Left cardiac atrium (tissue), 4 donors: ENCODE data around the gene PLAU. TPM values are rescaled to one million over a fixed set of nuclear protein-coding genes. Genes with fewer than 3 reads are reported as not detected.

Experiments used
- ATAC-seq, 2 donors: fragments of 200-7000 bp; cut with Tn5 transposase; one replicate each; pipeline ENCODE4 v1.9.1; 2020; ENCODE audit warnings: mild to moderate bottlenecking in 2 of 2, moderate library complexity in 2 of 2
- DNase-seq: peaks from one replicate; pipeline ENCODE4 v3.0.0-alpha.2; 2020
- intact Hi-C, 2 donors: fragments of 100-400 bp; cut with DNase I; formaldehyde crosslinking; loops; one replicate each; pipeline versions ENCODE4 v1.14.1 to v1.15.1; 2022 to 2023
- long read RNA-seq: library from polyadenylated mRNA; unstranded; transcript quantifications from one replicate; pipeline ENCODE4 v2.0.0, GENCODE V29; 2021
- total RNA-seq, 2 donors: library from RNA; stranded (reverse); fragmentation: NEBNext Ultra II Directional; extraction: Animal tissue kit (Norgen Biotek cat#: 25700); gene quantifications; one replicate each; pipeline ENCODE4 v1.2.1, GENCODE V29; 2021
- donor health status: DM: no; HTN: yes; CAD: no.
- donor health status: DM: no; HTN: yes; CAD: no; lungs with severe emphysema.
- donor health status: DM: yes; HTN: yes; CAD: no.
- donor health status: Dilated cardiomyopathy.

The PLAU gene
- 10 to 100 TPM in 1 of 2 donors, 1 to 10 TPM in 1; 9.2 to 20.1 TPM for total RNA-seq
- long read RNA-seq, transcript PLAU-201 (11 exons, 2,321 nt), result major isoform, 22 of 33 reads
- long read RNA-seq, partial matches to known transcripts, result 9 of 33 reads
- long read RNA-seq, other reads (novel, unspliced or antisense), result 2 of 33 reads

DNA sequence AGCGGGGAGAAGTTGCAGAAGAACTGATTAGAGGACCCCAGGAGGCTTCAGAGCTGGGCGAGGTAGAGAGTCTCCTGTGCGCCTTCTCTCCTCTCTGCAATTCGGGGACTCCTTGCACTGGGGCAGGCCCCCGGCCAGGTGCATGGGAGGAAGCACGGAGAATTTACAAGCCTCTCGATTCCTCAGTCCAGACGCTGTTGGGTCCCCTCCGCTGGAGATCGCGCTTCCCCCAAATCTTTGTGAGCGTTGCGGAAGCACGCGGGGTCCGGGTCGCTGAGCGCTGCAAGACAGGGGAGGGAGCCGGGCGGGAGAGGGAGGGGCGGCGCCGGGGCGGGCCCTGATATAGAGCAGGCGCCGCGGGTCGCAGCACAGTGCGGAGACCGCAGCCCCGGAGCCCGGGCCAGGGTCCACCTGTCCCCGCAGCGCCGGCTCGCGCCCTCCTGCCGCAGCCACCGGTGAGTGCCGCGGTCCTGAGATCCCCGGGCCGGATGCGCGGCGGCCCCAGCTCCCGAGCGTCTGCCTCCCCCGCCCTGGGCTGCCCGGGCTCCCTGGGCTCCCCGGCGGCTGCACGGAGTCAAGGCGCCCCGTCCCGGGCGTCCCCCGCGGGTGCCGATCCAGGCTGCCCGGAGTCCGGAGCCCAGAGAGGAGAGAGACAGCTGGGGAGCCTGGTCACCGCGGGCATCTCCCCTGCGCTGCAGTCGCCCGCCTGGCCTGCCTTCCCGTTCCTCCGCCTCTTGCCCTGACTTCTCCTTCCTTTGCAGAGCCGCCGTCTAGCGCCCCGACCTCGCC is at the start of gene PLAU:
TSS of gene PLAU (plus strand) at position 369 of the 789 bp plus-strand sequence. CDS start 424 bp downstream, outside the sequence.
- ATAC-seq, result peak; percentile 55 to 56
- intact Hi-C loops, result no loop called here
- DNase-seq, result peak; percentile 54

DNA sequence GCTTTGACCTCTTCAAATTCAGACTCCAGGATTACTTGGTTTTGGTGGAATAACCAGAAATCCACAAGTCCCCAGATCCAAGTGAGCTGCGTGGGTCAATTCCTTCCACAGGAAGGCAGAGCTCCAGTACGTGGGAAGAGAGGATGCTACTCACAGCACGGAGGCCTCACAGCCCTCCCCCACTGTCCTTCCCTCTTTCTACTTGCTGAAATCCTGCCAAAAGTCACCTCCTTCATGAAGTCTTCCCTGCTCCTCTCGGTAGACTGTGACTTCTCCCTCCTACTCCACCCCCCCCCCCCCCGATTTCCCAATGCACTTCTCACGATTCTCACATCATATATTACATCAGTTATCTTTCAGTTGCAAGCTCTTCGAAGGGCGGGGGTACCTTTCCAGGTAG is 48.9 kb upstream of the PLAU start:
- ATAC-seq (no peak), DNase-seq (no peak)
- intact Hi-C loops, result no loop called here

DNA sequence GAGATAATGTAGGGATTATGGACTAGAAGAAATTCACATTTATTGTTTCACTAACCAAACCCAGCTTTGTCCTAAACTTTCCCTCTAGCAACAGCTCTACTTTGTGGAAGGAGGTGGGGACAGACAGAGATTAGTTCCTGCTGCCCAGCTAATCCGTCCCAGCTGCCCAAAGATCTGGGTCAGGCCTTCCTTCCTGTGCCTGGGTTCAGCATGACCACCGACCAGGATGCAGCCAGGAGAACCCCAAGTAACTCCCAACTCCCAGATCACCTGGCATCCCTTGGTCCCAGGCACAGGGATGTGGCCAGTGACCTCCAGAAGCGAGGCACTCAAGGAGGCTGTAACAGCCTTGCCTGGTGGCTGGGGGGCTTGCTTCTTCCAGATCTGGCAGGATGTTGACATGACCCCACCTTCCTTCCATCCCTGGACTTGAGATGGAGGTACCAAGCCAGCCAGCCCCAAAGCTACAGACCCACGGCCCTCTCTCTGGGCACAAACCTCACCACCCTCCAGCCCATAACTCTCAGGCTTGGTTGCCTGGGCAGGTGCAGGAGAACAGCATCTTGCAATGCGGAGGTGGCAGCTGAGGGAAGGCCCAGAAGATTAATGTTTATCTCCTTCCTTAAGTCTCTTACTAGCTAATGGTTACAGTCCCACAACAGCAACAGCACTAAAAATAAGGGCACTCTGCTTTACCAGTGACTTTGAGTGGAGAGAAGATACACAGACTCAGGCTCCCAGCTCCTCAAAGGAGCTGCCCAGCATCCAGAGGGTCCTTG is 47.7 kb upstream of the PLAU start:
- ATAC-seq, result no peak
- intact Hi-C loops, result no loop called here
- no peak for DNase-seq

DNA sequence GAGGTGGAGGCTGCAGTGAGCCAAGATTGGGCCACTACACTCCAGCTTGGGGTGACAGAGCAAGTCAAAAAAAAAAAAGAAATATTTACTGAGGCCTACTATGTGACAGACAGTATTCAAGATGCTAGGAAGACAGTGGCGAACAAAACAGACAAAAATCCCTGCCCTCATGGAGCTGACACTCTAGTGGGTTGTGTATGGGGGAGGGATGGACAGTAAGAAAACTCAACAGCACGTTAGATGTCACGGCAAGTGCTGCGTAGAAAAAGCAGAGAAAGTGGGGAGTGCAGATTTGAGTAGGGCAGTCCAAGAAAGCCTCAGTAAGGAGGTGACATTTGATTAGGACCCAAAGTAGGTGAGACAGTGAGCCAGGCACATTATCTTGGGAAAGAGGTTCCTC is 46.7 kb upstream of the PLAU start:
- ATAC-seq (no peak), DNase-seq (no peak)
- intact Hi-C loops, result no loop called here

DNA sequence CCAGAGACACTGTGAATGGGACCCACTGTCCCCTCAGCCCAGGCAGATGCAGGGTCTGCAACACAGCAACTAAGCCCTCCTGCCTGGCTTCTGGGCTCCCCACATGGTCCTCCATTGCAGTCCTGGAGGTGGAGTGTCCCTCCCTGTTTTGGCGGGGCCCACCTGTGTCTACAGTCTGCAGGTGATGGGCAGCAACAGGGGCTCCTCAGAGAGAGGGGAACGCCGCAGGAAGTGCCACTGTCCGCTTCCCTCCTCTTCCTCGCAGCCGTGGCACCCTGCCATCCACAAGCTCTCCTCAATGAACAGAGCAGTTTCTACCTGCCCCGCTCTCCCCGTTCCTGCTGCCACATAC is 45.8 kb upstream of the PLAU start:
- intact Hi-C loops, result no loop called here
- DNase-seq (no peak), ATAC-seq (no peak)

DNA sequence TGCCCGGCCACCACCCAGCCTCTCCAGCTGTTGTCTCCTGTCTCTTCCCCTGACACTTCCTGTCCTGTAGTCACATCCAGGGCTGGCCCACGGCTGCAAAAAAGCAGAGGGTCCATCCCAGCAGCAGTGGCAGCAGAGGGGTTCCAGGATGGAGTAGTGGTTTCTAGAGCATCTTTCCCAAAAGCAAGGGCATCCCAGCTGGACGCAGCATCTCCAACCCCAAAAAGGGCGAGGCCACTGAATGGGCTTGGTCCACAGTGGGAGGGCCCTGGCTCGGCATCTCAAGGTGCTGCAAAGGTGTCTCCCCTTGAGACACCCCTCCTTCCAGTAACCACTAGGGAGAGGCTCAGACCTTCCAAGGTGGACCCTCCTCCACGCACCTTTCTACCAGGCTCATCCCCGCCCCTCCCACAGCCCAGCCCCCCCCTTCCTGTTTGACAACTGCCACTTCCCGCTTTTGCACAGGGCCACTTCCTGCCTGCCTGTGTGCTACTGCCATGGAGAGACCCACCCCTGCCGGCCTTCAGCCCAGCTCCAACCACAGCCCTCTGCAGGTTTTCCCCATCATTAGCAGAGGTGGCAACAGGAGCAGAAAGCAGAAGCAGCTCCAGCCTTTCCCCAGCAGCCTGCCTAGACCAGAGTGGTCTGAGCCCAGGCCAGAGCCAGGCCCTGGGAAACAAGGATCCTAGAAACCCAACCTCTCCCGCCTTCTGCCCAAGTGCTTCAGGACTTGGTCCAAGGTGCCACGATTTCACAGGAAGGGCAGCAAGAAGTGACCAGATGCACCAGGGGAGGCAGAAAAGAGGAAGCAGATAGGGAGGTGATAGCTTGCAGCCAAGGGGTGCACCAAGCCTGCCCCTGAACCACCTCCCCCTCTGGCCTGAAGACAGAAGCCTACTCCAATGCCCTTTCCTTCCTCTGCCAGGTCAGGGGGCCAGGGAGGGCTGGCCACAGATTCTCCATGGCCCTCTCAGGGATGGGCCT is 45.2 kb upstream of the PLAU start:
- DNase-seq (peak; percentile 69), ATAC-seq (peak; percentile 29 to 60)
- intact Hi-C loops, result no loop called here

DNA sequence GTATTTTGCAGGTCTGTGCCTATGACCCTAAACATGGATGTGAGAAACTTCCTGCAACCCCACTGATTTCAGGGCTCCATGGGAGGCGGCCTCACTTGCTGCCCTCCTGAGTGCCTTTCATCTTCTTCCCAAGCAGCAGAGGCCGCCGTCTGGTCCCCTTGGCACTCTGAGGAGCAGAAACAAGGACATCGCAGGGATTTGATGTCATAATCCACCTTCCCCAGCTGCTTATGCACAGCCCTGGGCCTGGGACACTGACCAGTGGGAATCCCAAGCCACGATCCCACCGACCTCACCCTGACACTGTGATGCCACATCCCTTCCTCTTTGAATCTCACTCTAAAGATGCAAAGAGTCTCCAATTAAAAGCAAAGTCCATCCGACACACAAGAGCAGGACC is 44.3 kb upstream of the PLAU start:
- ATAC-seq (no peak), DNase-seq (no peak)
- intact Hi-C loops, result no loop called here

DNA sequence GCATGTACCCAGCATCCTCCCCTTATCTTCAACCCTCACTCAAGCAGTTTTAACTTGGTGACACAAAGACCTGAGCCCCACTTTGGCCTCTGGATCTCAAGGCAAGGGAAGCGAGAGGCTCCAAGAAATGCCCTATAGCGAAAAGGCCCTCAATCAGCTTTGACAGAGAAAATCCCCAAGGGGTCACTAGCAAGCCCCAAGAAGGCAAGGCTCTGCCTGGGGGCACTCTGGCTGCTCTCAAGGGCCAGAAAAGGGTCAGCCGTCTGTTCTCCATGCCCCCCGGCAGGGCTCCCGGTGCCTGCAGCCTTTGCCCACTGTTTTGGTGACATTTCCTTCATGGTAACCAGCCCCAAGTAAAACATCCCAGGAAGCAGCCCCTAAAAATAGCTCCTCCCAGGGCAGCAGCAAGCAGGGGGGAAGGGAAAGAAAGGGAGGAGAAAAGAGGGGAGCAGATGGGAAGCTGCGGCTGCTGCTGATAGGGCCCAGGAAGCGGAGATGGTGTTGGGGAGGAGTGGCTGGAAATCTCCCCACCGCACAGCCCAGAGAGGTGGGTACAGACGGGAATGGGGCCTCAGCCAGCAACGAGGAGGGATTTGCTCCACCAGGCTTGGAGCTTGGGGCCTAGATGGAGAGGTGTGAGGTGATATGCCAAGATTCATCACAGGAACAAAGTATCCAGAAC is 43.7 kb upstream of the PLAU start:
- DNase-seq, result no peak
- ATAC-seq, result peak; percentile 40 to 74
- intact Hi-C loops, result no loop called here

DNA sequence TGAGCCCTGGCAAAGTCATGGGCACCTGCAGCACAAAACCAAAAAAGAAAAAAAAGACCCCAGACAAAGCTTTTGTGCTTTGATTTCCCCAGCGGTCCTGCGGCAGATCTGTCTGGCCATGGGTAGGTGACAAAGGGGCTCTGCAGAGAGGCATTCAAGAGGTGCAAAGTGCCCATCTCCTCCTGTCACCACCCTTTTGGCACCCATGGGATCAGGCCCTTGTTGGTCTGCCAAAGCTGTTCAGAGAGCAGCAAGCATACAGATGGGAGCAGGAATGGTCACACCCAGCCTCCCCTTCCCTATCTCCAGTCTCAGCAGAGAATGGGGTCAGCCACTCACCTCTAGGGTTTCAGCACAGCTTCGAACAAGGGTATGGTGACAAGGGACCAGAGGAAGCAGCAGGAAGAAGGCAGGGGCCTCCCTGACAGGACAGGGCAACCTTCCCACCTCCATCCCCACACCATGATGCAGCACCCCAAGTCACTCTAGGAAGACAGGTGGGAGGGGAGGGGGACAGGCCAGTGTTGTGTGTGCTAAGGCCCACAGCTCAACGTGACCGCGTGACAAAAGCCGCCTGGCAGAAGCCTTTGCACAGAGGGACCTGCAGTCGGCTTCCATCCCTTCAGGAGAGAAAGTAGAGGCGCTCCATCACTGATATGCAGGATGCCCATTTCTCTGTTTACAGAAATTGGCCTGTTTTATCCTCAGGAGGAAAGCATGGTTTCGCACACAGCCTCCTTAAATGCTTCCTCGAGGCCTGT is 42.9 kb upstream of the PLAU start:
- DNase-seq, result no peak
- peak; percentile 59 to 81 for ATAC-seq
- intact Hi-C loops, result no loop called here

DNA sequence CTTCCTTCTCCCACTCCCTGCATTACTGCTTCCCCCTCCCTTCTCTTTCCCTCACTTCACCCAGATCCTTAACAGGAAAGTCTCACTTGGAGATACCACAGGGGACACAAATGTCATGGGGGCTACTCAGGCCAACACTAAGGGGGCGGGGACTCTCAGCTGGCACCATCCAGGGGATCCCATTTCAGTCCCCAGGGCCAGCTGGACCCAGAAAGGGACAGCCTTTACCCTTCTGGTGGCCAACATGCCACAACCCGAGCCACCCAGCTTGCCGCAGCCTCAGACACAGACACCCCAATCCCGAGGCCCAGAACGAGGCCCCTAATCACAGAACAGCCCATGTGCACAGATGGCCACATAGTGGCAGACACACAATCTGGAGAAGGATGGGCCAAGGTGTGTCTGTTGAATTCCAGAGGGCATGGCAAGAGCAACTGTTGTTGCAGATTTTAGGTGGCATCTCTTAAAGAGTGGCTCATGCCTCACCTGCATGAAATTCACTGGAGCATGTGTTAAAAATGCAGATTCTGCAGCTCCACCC is 42.2 kb upstream of the PLAU start:
- ATAC-seq (no peak), DNase-seq (no peak)
- intact Hi-C loops, result no loop called here

DNA sequence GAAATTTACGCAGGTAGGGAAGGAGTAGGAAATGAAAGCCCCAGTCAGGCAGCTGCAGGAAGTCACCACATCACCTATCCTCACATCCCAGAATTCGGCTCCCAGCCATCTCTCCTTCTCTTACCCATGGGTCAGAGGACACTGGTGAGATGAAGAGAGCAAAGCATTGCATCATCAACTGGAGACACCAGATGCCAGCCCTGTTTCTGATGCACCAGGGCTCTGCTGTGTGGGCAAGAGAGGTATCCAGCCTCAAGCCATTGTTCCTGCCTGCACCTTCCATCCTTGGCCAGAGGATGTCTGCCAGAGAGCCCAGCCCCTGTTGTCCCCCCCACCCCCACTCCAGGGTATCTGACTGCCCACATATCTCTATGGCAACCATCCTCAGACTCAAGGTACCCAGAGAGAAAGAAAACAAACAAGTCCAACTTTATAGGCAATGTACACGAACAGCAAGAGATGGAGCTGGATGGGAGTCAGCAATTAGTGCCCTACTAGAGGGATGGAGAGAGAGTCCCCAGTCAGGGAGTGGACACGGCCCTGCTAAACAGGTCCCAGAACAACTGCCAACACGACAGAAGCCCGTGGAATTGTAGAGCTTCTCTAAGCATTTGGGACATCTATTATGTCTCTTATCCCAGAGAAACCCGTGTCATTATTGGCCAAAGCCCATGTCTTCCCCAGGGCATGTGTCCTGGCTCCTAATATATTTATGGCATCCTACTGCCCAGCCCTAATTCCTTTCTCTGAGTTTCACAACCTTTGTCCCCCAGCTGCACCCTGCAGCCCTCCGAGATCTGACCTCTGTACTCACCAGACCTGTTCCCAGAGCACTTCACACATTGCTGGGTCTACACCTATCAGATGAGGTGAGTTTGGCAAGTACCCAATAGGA is 39.4 kb upstream of the PLAU start:
- no peak for DNase-seq
- no peak for ATAC-seq
- intact Hi-C loops, result no loop called here

DNA sequence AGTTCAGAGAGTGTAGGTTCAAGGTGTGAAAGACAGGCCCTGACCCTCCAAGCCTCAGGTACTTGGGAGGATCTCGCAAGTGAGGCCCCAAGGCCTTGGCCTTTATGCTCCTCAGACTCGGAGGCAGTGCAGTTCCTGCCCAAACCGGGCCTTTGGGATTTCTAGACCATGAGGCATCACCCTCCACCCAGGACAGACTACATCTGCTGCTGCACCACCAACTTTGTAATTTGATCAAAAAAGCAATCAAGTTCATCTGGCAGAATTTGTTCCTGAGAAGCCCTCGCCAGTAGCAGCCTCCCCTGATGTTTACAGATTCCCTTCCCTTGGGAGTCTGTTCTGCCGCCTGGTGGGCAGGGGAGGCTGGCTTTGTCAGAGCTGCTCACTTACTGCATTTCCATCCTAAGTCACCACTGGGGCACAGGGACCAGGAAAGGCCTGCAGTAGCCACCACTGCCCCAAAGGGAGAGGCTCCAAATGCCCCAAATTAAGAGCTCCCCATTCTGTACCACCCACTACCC is 38.7 kb upstream of the PLAU start:
- ATAC-seq (no peak), DNase-seq (no peak)
- intact Hi-C loops, result no loop called here

DNA sequence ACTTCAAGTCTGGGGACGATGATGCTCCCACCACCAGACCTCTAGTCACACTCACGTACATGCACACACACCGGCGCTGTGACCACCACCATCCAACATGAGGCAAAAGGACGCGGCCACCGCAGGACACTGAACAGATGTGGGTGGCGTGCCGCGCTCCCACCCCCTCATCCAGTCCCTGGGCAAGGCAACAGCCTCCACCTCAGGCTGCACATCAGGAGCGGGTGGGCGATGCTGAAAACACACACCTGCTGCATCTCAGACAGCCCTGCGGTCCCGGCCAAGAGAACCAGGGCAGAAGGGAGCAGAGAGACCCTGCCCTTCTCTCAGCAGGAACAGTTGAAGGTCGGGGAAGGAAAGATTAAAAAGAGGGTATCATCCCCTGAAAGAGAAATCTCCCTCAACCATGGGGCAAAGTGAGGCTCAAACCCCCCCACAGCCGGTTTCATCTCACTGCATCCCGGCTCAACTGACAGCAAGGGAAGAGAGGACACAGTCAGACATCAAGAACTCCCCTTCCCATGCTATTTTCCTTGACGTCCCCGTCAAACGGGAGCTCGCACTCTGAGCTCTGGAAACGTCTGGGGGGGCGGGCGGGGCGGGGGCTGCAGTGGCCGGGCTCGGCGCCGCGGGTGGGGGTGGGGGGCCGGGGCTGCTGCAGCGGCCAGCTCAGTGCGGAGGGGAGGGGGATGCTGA is 37.6 kb upstream of the PLAU start:
- no peak for ATAC-seq
- intact Hi-C loops, result no loop called here

DNA sequence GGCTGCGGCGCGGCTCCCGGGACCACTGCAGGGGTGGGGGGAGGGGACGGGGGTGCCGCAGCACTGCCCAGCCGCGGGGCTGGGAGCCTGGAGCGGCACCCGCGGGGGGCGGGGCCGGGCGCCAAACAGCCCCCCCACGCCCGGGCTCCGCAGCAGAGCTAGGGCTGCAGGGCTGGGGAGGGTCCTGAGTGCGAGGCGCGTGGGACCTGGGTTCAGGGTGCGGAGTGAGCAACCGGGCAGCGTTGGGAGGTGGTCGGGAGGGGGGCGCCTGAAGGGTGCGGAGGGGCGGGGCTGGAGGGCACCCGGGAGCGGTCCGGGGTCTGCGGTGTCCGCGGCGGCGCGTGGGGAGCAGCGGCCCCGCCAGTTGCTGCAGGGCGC is 37.1 kb upstream of the PLAU start:
- ATAC-seq, result peak; percentile 1 to 10
- no peak for DNase-seq
- intact Hi-C loops, result no loop called here

More for the DNA sequence above, 37.6 kb upstream of the PLAU start:
- DNase-seq, result no peak

DNA sequence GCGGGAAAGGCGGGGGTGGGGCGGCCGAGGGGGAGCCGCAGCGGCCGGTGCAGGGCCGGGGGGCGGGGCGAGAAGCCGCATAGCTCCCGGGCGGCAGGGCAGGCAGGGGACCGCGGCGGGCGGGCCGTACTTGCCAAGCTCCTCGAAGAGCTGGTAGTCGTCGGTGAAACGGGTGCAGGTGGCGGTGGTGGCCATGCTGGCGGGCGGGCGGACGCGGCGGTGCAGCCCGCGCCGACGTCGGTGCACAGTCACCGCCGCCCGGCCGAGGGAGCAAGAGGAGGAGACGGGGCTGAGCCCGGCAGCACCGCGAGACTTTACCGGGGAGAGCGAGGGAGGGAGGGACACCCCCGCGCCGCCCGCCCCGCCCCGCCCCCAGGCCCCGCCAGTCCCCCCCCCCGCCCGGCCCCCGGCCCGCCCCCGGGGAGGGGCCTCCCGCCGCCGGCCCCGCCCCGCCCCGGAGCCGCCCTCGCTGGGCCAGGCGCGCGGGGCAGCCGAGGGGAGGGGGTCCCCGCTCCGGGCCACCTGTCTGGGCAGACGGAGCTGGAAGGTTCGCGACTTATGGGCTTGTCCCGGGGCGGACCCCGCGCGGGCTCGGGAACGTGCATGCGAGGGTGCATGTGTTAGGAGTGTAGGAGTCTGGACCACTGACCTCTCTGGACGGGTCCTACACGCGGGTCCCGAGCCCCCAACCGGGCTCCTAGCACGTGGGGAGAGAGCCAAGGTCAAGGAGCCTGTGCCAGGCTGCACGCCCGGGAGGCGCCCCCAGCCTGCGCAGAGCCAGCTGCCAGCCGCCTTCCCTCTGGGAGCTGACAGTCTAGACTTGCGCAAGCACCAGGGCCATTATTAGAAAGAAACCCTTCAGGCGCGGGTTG is 36.4 kb upstream of the PLAU start, which contains the start of gene CAMK2G:
TSS of gene CAMK2G (minus strand) at position 289 of the 872 bp plus-strand sequence. CDS start at position 195, 94 bp downstream.
- ATAC-seq, result peak; percentile 93 to 94

More for the DNA sequence above, 36.4 kb upstream of the PLAU start, which contains the start of gene CAMK2G:
- peak; percentile 84 for DNase-seq
- intact Hi-C loops, result no loop called here
